NCI-H748 (cell line): ENCODE data around the gene UGT2B11.
"Not testable (repeated sequence)": the region's sequence is repeated elsewhere in the genome, so short reads cannot be mapped to it uniquely, and the experiment has no call there.

Experiments
- DNase-seq: peaks from one replicate; lab custom pipeline; 2025; ENCODE audit not compliant: unreplicated experiment; lab: John Stamatoyannopoulos, UW

UGT2B11 gene

DNA sequence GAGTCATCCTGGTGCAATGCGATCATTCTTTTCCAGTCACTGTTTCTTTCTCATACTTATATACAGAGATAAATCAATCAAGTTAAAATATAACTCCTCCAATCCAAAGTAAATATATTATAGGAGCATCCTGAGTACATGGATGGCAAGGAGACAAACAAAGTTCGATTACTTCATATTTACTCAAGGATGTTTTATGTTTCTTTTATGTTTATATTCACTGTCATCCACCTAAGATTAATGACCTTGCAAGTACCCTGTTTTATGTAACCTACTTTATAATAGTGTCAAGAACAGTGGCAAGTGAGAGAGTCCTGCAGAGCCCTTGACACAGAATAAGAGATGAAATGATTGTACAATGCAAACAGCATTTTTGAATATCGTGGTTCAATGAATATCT is at the start of gene UGT2B11:
Gene UGT2B11 (minus strand): TSS at position 33 of the 400 bp plus-strand sequence. CDS start 26 bp downstream, at position 7.
- no peak for DNase-seq

DNA sequence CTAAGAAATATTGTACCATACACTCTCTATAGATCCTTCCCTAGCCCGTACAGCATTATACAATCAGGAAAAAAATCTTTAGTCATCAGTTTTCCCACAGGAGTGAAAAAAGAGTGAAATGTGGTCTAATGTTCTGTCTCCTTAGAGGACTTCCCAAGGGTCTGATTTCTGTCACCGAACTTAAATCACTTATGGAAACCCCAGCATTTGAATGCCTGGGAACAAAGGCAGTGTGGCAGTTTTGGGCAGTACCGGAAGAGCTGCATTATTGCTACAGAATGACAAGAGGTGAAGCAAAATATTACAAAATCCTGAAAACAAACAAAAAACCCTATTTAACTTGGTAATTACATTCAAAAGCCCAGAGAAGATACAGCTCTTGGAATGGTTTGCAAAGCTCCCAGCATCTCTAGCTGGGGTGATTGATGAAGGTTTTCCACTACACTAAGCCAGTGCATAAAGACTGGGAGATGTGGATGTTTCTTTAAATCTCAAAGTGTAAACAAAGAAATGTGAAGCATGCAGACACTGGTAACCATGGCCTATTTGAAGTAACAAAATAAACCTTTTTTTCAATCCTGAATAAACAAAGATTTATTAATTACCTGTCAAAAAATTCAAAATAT is 38.7 kb upstream of the UGT2B11 start:
- not testable (repeated sequence) for DNase-seq

DNA sequence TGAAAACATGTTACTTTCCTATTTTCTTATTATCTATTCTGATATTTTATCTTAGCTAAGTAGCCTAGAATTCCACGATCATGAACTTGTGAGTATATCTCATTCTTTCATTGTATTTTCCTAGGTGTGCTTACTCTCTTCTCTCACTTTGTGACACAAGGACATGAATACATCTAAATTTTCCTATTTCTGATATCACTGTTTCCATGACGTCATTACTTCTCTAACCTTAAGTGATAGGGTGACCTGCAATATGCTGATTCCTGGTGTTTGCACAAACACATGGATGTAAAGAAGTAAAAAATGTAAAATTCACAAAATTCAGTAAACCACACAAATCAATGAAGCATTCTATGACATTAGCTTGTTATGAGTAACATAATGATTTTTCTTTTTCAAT is 36.3 kb upstream of the UGT2B11 start:
- not testable (repeated sequence) for DNase-seq

DNA sequence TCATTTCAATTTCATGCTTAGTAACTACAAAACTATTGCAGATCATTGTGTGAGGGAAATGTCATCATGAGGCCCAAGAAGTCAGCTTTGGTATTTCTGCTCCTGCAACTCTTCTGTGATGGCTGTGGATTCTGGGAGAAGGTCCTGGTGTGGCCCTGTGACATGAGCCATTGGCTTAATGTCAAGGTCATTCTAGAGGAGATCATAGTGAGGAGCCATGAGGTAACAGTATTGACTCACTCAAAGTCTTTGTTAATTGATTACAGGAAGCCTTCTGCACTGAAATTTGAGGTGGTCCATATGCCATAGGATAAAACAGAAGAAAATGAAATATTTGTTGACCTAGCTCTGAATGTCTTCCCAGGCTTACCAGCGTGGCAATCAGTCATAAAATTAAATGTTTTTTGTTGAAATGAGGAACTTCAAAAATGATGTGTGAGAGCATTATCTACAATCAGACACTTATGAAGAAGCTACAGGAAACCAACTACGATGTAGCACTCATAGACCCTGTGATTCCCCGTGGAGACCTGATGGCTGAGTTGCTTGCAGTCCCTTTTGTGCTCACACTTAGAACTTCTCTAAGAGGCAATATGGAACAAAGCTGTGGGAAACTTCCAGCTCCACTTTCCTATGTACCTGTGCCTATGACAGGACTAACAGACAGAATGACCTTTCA is 28.2 kb upstream of the UGT2B11 start:
- DNase-seq: not testable (repeated sequence)

DNA sequence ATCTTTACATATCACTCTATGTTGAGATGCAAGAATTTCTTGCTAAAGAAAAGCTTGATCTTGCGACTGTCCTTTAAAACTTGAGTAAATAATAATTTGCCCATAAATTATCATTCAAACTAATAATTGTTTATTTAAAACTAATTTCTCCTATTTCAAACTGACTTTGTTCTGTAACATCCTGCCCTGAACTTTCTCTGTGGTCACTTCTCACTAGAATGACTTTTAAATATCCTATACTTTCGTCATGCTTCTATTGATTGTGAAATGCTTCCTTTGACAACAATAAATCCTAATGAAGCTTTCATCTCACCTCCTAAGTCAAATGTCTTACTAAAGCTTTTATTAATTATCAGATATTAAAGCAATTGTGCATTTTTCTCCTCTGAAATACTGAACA is 27.2 kb upstream of the UGT2B11 start:
- DNase-seq: not testable (repeated sequence)

DNA sequence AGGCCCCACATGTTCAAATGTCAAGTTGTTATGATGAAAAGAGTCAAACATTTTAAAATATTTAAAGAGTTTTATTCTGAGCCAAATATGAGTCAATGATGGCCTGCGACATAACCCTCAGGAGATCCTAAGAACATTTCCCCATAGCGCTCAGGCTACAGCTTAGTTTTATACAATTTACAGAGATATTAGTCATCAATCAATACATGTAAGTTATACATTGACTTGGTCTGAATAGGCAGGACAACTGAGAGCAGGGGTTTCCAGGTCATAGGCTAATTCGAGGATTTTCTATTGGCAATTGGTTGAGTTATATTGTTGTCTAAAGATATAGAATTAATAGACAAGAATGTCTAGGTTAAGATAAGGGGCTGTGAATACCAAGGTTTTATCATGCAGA is 26.2 kb upstream of the UGT2B11 start:
- not testable (repeated sequence) for DNase-seq

DNA sequence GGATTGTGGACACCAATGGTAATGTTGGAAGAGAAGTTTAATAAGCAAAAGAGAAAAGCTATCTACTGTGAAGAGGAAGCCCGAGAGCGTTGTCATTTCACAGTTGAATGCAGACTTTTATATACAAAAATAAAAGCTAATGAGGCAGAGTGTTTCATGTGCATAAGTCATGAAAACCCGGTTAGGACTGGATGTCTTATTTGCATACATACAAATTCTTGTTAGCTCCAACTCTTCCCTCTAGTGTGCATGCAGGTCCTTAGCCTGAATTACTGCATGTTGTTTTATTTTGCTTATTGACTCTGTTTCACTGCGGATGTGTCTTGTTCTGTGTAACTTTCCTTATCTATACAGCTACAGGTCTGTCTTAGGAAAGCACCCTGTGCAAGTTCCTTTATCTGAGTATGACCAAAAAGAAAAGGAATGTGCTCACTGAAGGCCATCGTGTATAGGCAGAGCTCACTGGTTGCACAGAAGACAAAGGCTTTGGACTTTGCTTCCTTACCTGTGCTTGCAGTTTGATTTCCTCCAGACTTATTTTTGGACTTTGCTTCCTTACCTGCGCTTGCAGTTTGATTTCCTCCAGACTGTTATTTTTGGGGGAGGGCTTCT is 25.1 kb upstream of the UGT2B11 start:
- DNase-seq: no peak

DNA sequence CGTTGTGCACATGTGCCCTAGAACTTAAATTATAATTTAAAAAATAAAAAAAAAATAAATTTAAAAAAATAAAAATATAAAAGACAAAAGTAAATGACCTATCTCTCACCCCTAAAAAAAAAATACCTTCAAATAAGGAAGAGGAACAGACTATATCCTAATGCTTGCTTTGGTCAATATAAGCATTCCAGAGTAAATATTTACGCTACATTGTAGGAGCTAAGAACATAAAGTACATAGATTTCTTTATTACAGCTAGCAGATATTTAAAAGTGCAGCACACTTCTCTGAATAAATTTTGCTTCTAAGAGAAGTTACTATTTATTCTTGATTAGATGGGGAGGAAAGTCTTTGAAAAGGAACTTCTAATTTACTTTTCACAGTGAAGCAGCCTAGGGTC is 24.5 kb upstream of the UGT2B11 start:
- DNase-seq: no peak

DNA sequence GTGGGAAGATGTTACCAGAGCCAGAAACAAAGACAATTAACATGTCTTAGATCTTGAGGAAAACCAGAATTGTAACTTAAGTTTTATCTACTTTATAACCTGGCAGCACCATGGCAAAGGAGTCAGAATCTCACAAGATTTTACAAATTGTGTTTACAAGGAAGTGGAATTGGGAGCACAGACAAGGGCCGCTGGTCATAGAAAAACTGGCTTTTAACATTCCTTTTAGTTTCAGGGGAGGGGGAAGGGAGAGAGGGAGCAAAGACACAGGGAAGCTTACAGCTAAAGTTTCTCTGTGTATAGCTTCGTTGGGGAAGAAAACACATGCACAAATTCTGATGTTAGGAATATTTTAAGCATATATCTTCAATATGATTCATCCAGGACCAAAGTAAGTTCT is 10.3 kb upstream of the UGT2B11 start:
- no peak for DNase-seq

DNA sequence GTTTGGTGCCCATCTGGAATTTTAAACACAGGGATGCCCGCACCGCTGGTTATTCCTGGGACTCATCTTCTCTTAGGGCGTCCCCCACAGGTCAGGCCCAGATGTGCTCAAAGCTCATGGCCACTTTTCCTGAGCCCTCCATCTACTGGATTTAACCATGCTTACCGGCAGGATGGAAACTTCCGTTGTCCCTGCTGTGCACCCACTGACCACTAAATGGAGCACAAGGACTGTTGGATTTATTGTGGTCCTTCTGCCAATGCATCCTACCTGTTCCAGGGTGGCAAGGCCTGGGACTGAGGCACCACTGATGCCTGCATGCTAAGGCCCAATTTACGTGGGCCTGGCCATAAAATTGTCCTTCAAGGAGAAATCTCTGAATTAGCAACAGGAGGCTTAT is 8.7 kb upstream of the UGT2B11 start:
- DNase-seq: not testable (repeated sequence)

DNA sequence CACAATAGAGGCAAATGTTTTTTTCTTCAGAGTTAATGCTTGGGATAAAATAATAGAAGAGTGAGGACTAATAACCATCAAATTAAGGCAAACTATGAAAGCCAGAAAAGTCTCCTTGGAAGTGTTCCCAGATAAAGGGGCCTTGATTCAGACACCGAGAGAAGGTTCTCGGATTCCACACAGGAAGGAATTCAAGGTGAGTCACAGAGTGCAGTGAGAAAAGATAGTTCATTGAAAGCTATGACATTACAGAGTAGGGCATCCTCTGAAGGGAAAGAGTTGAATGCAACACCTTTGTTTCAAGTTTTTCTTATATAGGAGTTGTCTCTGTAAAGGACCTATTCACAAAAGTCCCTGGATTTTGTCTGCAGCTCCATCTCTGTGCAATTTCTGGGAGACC is 3.9 kb upstream of the UGT2B11 start:
- DNase-seq: not testable (repeated sequence)

DNA sequence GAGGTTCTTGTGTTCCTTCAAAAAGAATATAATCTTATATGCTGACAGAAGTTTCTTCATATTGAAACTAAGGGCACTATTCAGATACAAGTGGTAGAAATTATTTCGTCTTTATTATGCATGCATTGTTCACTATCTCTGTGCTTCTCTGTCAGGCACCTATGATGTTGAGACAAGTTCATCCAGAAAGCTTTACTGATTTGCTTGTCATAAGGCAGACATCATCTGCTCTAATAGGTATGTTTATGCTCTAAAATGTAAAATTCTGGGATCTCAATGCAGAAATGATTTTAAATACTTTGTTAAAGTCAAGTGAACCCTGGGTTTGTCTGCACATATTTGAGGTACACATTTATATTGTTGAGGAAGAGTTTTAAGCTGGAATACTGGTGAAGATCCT is 3.6 kb downstream of the UGT2B11 start:
- DNase-seq: no peak

DNA sequence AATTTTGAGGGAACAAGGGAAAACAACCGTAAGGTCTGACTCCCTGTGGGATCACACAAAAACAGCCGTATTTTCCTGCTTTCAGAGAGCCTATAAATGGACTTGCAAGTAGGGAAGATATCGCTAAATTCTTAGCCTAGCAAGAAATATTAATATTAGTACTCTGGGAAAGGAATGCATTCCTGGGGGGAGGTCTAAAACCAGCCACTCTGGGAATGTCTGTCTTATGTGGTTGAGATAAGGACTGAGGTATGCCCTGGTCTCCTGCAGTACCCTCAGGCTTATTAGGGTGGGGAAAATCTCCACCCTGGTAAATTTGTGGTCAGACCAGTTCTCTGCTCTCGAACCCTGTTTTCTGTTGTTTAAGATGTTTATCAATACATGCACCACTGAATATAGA is 16.0 kb downstream of the UGT2B11 start:
- not testable (repeated sequence) for DNase-seq

DNA sequence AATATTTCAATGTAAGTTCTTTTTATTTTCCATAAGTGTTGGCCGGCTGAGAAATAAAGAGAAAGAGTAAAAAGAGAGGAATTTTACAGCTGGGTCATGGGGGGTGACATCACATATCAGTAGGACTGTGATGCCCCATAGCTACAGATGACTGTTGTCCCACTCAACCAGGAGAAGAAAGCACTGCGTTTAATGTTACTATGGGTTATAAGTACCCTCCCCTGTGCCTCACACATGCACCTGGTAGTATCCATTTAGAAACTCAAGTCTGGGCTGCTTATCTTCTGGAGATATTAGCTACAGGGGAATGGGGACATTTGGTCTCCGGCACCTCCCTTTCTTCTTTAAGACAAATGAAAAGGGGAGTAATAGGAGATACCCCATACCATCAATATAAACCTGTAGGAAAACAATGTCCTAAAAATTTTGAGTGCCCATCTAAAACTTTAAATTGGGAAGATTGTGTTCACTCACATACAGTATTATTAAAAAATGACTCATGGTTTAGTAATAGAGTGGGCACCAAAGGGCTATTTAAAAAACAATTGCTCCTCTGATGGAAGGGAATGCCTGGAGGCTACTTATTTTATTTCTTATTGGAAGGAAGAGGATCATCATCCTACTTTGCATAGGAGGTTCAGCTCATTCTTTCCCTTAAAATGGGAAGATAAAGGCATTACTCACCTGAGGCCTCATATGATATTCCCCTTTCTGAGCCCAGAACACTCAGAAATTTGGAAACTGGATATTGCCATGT is 18.2 kb downstream of the UGT2B11 start:
- no peak for DNase-seq

DNA sequence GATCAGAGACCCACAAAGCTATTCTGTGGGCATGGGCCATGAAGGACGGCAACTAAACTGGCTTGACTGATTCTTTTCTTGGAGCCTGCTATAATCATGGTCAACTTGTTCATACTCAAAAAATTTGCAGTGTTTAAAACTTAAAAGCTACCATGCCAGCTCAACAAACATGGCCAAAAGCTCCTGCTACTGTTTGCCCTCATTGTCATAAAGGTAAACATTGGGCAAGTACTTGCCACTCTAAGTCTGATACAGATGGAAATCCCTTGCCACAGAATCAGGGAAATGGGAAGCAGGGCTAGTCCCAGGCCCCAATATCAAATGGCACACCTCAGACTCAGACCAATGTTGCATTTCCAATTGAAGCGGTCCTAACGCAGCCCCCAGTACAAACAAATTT is 20.4 kb downstream of the UGT2B11 start:
- DNase-seq: no peak

DNA sequence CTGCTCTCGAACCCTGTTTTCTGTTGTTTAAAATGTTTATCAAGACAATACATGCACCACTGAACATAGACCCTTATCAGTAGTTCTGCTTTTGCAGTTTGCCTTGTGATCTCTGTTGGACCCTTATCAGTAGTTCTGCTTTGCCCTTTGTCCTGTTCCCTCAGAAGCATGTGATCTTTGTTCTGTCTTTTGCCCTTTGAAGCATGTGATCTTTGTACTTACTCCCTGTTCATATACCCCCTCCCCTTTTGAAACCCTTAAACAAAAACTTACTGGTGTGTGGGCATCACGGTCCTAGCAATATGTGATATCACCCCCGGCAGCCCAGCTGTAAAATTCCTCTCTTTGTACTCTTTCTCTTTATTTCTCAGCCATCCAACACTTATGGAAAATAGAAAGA is 22.6 kb downstream of the UGT2B11 start:
- DNase-seq: not testable (repeated sequence)

DNA sequence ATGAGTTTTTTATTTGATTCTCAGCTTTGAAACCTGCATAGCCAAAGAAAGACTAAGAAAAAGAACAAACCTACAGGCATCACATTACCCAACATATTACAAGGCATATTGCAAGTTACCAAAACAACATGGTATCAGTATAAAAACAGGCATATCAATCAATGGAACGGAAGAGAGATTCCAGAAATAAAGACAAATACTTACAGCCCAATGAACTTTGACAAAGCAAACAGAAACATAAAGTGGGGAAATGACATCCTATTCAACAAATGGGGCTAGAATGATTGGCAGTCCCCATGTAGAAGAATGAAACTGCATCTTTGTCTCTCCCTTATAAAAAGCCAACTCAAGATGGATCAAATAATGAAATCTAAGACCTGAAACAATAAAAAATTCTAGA is 23.9 kb downstream of the UGT2B11 start:
- DNase-seq: not testable (repeated sequence)

DNA sequence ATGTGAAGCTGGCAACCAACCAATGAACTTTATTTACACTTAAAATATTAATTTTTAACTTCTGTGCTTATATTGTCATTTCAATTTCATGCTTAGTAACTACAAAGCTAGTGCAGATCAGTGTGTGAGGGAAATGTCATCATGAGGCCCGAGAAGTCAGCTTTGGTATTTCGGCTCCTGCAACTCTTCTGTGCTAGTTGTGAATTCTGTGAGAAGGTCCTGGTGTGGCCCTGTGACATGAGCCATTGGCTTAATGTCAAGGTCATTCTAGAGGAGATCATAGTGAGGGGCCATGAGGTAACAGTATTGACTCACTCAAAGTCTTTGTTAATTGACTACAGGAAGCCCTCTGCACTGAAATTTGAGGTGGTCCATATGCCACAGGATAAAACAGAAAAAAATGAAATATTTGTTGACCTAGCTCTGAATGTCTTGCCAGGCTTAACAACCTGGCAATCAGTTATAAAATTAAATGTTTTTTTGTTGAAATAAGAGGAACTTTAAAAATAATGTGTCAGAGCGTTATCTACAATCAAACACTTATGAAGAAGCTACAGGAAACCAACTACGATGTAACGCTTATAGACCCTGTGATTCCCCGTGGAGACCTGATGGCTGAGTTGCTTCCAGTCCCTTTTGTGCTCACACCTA is 32.9 kb downstream of the UGT2B11 start:
- not testable (repeated sequence) for DNase-seq

DNA sequence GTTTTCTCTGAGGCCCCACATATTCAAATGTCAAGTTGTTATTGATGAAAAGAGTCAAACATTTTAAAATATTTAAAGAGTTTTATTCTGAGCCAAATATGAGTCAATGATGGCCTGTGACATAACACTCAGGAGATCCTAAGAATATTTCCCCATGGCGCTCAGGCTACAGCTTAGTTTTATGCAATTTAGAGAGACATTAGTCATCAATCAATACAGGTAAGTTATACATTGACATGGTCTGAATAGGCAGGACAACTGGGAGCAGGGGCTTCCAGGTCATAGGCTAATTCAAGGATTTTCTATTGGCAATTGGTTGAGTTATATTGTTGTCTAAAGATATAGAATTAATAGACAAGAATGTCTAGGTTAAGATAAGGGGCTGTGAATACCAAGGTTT is 34.7 kb downstream of the UGT2B11 start:
- DNase-seq: not testable (repeated sequence)

DNA sequence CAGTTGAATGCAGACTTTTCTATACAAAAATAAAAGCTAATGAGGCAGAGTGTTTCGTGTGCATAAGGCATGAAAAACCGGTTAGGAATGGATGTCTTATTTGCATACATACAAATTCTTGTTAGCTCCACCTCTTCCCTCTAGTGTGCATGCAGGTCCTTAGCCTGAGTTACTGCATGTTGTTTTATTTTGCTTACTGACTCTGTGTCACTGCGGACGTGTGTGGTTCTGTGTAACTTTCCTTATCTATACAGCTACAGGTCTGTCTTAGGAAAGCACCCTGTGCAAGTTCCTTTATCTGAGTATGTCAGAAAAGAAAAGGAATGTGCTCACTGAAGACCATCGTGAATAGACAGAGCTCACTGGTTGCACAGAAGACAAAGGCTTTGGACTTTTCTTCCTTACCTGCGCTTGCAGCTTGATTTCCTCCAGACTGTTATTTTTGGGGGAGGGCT is 35.8 kb downstream of the UGT2B11 start:
- not testable (repeated sequence) for DNase-seq
